GM19035 (cell line): ENCODE results near the gene MYL5.
"Not testable (repeated sequence)": the region's sequence is repeated elsewhere in the genome, so short reads cannot be mapped to it uniquely, and the experiment has no call there.

Experiments
- ATAC-seq: cut with Tn5 transposase; IDR thresholded peaks from one replicate; pipeline ENCODE4 v1.9.1; 2021; ENCODE audit not compliant: unreplicated experiment

MYL5 gene

DNA sequence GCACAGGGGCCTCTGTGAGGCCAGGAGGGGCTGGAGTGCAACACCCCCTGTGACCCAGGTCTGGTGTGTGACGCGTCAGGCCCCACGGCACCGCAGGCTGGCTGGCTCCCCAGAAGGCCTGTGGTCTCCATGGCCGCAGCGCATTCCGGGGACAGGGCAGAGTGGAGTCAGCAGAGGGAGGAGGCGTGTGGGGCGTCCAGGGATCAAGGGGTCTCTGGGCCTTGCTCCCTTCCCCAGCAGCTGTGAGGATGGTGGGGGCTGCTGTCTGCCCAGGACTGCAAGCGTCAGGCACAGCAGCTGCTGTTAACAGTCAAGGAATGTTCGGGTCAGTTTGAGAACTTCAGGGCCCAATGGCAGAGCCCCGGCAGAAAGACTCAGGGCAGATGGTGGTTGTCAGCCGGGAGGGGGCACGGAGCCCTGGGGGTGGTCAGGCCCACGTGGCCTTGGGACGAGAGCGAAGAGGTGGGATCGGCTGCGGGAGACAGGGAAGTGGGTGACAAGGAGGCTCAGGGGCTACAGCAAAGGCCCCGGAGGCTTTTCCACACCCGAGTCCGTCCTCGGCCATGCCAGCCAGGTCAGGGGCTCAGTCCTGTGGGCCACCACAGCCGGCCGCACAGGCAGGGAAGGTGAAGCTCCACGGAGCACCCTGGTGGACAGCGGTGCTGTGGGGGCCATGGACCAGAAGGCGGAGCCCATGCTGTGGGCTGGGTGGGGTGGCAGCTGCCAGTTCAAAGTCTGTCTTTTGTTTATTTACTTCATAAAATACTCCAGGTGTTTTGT lies 49.6 kb downstream of the MYL5 start:
- ATAC-seq = no peak

DNA sequence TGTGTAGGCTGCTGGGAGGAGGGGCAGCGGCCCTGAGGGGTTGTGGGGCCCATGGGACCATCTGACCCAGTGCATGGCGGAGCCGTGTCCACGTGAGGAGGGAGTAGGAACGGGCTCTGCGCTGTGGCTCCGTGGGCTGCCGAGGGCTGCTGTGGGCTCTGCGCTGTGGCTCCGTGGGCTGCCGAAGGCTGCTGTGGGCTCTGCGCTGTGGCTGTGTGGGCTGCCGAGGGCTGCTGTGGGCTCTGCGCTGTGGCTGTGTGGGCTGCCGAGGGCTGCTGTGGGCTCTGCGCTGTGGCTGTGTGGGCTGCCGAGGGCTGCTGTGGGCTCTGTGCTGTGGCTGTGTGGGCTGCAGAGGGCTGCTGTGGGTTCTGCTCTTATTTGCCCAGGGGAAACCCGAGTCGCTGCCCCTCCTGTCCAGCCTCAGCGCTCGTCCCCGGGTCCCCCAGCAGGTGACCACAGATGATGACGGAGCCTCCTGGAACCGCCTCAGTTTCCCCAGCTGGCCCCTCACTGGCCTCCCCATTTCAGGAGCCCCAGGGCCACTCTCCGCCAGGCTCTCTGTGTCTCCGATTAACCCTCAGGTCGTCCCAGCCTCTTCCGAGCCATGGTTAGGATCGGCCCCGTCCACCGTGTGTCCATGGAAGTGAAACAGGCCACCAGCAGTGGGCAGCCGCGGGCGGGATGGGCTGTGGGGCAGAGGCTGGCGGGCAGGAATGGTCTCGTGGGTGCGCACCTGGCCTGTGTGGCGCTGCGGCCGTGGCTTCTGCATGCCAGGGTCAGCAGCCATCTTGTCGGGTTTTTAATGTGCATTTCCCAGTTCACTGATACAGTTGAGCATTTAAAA lies 51.3 kb downstream of the MYL5 start:
- no peak for ATAC-seq

DNA sequence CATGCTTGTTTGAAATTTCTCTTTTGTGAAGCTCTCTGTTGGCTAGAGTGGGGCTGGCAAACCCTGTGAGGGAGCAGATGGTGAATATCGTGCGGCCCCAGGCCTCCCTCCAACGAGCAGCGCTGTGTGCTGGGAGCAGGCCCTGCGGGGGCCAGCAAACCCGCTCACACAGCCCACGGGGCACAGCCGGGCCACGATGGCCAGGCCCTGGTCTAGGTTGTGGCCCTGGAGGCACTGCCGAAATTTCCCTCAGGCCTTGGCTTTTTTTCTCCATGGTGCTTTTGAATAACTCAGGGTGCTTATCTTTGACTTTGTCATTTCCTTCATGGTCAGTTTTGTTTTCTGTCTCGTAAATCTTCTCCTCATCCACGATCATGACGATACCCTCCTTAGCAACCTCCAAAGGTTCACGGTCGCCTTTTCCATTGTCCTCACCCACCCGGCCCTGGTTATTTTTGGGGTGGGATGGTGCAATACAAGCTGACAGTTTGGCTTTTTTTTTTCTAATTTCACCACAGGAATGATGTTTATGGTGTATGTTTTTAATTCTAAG lies 52.0 kb downstream of the MYL5 start:
- ATAC-seq = no peak

DNA sequence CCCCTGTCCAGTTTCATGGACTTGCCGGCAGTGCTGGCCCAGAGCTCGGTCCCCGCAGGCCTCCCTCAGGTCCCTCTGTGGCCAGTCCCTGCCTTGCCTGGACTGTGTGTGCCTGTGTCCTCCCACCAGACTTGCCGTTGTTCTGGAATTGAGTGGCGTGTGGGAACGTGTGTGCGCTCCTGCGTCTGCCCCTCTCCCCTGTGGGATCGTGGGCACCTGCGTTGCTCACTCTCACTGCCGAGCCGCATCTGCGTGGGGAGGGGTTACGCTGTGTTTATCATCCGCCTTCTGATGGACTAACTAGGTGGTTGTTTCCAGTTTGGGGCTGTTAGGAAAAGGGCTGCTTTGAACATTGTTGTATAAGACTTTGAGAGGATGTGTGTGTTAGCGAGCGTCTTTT lies 52.5 kb downstream of the MYL5 start:
- no peak for ATAC-seq

- ATAC-seq = no peak
These were observed 53.2 kb downstream of the MYL5 start for GRCh38 chr4:727576-727975.

GRCh38 chr4:729336-730315 lies 55.3 kb downstream of the MYL5 start:
- no peak for ATAC-seq

GRCh38 chr4:730511-730910 lies 56.2 kb downstream of the MYL5 start:
- no peak for ATAC-seq

DNA sequence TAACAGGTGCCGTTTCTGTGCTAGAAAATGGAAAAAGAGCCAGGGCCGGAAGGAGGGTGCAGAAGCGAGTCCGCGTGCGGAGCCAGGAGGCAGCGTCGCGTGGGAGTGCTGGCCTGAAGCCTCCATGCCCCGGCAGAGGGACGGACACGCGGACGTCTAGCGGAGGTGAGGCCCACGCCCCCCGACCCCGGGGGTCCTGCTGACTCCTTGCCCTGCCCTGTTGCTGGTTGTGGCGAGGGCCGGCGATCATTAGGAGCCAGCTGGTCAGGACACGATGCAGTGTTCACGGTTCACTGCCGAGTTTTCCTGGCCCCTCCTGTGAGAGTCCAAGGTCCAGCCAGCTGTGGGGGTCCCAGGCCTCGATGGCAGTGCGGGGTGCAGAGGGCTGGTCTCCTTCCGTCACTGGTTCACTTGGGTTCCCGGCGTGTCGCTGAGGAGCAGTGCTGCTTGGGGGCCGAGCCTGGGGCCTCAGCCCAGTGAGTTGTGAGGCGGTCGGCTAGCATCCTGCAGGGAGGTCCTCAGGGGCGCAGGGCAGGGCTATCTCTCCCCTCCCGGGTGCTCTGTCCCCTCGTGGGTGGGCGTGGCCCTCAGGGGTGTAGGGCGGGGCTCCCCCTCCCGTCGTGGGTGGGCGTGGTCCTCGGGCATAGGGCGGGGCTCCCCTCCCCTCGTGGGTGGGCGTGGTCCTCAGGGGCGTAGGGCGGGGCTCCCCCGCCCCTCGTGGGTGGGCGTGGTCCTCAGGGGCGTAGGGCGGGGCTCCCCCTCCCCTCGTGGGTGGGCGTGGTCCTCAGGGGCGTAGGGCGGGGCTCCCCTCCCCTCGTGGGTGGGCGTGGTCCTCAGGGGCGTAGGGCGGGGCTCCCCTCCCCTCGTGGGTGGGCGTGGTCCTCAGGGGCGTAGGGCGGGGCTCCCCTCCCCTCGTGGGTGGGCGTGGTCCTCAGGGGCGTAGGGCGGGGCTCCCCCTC lies 56.9 kb downstream of the MYL5 start:
- not testable (repeated sequence) for ATAC-seq
